ENCODE measurements around the gene PPIE. TPM values are rescaled to one million over a fixed set of nuclear protein-coding genes. Genes with fewer than 3 reads are reported as not detected.

PPIE gene
- total RNA-seq, 4 donors from 2014 or later: 34.8 to 42.3 (median 37.0) TPM

Small RNA genes within 50 kb of the gene (small RNA-seq; reads per million reads assigned to genes)
- not detected for gene AL033527.1
- gene RNU7-121P: not detected

Other genes with a start within 250 kb of the PPIE start
- gene BMP8A, start 247.2 kb upstream of the PPIE start, total RNA-seq: 1 to 10 TPM; 2.7 to 9.6 (median 7.0) TPM
- gene PABPC4, start 162.1 kb upstream of the PPIE start, total RNA-seq: 100 to 1,000 TPM; 121 to 178 (median 135) TPM
- gene HEYL, start 99.2 kb upstream of the PPIE start, total RNA-seq: 10 to 100 TPM; 11.4 to 19.2 (median 14.3) TPM
- gene NT5C1A, start 66.8 kb upstream of the PPIE start, total RNA-seq: 1 to 10 TPM in 1 of 4 donors, not detected in 3; 2.2 TPM
- not detected for gene HPCAL4, start 47.4 kb upstream of the PPIE start, total RNA-seq
- 10 to 100 TPM in 1 of 4 donors, 1 to 10 TPM in 3; 4.5 to 22.2 (median 8.4) TPM for gene OXCT2, start 32.5 kb downstream of the PPIE start, total RNA-seq
- 10 to 100 TPM; 13.6 to 33.9 (median 29.5) TPM for gene BMP8B, start 50.0 kb downstream of the PPIE start, total RNA-seq
- 10 to 100 TPM; 17.4 to 29.8 (median 27.4) TPM for gene TRIT1, start 144.6 kb downstream of the PPIE start, total RNA-seq
- 1 to 10 TPM in 1 of 4 donors, under 1 TPM in 3; 0.30 to 1.8 (median 0.86) TPM for gene MYCL, start 163.0 kb downstream of the PPIE start, total RNA-seq
- 10 to 100 TPM in 3 of 4 donors, 1 to 10 TPM in 1; 6.0 to 24.3 (median 18.1) TPM for gene MFSD2A, start 216.3 kb downstream of the PPIE start, total RNA-seq